ENCODE data around the gene ABCC8.

GRCh38 chr11:17449158-17449557 is 27.5 kb downstream of the ABCC8 start:
- TF ChIP-seq CTCF (IDR thresholded peaks at IDR 0.05; ENCODE audit: poor library complexity) (no peak), EZH2 (IDR thresholded peaks at IDR 0.05; ENCODE audit: borderline replicate concordance) (no peak), EZH2phosphoT487 (IDR thresholded peaks at IDR 0.05; ENCODE audit: low read depth, severe bottlenecking, unreplicated experiment) (no peak)

Data from hepatocyte (in vitro differentiated cells).